HG02973 (cell line): Measurements from ENCODE around the gene LRTM1.

Source experiments
- ATAC-seq: cut with Tn5 transposase; IDR thresholded peaks from one replicate; pipeline ENCODE4 v1.9.1; 2021; ENCODE audit warnings: moderate library complexity; ENCODE audit not compliant: unreplicated experiment

LRTM1 gene

GRCh38 chr3:54941690-54942362 lies 14.0 kb upstream of the LRTM1 start:
- ATAC-seq = no peak

- ATAC-seq = no peak
Observed at GRCh38 chr3:54940971-54941370, 13.1 kb upstream of the LRTM1 start.

GRCh38 chr3:54939557-54940300 lies 11.9 kb upstream of the LRTM1 start:
- ATAC-seq = no peak

GRCh38 chr3:54936561-54936960 lies 8.7 kb upstream of the LRTM1 start:
- no peak for ATAC-seq

GRCh38 chr3:54935869-54936268 lies 8.0 kb upstream of the LRTM1 start:
- no peak for ATAC-seq

GRCh38 chr3:54932606-54933005 lies 4.7 kb upstream of the LRTM1 start:
- no peak for ATAC-seq

- ATAC-seq = no peak
Observed at GRCh38 chr3:54931182-54931581, 3.3 kb upstream of the LRTM1 start.

- ATAC-seq = no peak
Observed at GRCh38 chr3:54918516-54918915, 9.3 kb downstream of the LRTM1 start.

- no peak for ATAC-seq
Observed at GRCh38 chr3:54917862-54918261, 10.0 kb downstream of the LRTM1 start.

GRCh38 chr3:54917174-54917573 lies 10.7 kb downstream of the LRTM1 start:
- no peak for ATAC-seq

GRCh38 chr3:54916732-54917131 lies 11.1 kb downstream of the LRTM1 start:
- no peak for ATAC-seq

- no peak for ATAC-seq
Observed at GRCh38 chr3:54915976-54916375, 11.9 kb downstream of the LRTM1 start.

- ATAC-seq = no peak
Observed at GRCh38 chr3:54915181-54915580, 12.7 kb downstream of the LRTM1 start.

- no peak for ATAC-seq
Observed at GRCh38 chr3:54914180-54914579, 13.7 kb downstream of the LRTM1 start.

- no peak for ATAC-seq
Observed at GRCh38 chr3:54909191-54909590, 18.7 kb downstream of the LRTM1 start.

- ATAC-seq = no peak
Observed at GRCh38 chr3:54906763-54907162, 21.1 kb downstream of the LRTM1 start.

GRCh38 chr3:54905920-54906319 lies 21.9 kb downstream of the LRTM1 start:
- ATAC-seq = no peak

GRCh38 chr3:54905261-54905888 lies 22.5 kb downstream of the LRTM1 start:
- no peak for ATAC-seq

GRCh38 chr3:54901906-54902685 lies 25.8 kb downstream of the LRTM1 start:
- no peak for ATAC-seq

GRCh38 chr3:54900838-54901591 lies 26.8 kb downstream of the LRTM1 start:
- ATAC-seq = no peak

- ATAC-seq = no peak
Observed at GRCh38 chr3:54899273-54899672, 28.6 kb downstream of the LRTM1 start.
